Islet precursor cell (in vitro differentiated cells): ENCODE data around the gene ASXL2.
"Not testable (repeated sequence)": the region's sequence is repeated elsewhere in the genome, so short reads cannot be mapped to it uniquely, and the experiment has no call there.

Experiments used
- DNase-seq: peaks from one replicate; pipeline ENCODE4 v3.0.0-alpha.2; 2018

The ASXL2 gene

DNA sequence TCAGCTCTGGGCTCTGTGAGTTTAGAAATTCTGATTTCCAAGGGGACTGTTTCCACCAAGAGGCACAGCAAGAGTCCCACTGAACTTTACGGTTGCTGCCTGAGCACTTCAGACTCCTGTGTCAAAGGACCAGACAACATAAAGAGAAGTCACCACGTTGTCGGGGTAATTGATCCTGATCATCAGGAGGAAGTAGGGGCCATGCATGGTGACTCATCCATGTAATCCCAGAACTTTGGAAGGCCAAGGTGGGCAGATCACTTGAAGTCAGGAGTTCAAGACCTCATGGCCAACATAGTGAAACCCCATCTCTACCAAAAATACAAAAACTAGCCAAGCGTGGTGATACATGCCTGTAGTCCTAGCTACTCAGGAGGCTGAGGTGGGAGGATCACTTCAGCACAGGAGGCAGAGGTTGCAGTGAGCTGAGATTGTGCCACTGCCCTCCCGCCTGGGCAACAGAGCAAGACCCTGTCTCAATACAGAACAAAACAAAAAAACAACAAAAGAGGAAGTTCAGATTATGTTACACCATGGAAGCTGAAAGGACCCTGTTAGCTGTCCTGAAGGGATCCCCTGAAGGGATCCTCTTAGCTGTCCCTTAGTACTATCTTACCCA is 9.4 kb upstream of the ASXL2 start:
- DNase-seq = no peak

DNA sequence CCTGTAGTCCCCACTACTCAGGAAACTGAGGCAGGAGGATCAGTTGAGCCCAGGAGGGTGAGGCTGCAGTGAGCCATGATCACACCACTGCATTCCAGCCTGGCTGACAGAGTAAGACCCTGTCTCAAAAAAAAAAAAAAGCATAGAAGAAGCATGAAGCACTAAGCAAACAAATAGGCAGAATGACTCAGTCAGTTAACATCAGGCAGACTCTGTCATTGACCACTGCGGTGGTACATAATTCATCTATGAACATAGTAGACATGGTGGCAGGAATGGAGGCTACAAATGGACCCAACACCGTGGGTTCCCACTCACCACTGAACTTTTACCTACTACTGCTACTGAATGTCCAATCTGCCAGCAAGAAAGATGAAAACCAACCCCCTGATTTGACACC is 7.6 kb upstream of the ASXL2 start:
- DNase-seq = peak; percentile 27

DNA sequence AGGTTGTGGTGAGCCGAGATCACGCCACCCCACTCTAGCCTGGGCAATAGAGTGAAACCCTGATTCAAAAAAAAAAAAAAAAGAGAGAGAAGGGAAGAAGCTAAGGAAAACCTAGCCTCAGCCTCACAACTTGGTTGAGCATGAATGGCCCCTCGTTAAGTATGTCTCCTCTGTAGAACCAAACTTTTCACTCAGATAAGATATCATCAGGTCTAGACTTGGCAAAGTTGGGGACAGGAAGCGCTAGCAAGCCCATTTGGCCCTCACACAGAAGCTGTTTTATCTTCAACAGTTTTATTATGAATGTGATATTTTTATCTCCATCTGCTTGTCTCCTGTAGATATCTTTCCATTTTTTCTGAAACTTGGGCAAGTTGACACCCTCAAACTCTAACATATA is 3.5 kb upstream of the ASXL2 start:
- no peak for DNase-seq

DNA sequence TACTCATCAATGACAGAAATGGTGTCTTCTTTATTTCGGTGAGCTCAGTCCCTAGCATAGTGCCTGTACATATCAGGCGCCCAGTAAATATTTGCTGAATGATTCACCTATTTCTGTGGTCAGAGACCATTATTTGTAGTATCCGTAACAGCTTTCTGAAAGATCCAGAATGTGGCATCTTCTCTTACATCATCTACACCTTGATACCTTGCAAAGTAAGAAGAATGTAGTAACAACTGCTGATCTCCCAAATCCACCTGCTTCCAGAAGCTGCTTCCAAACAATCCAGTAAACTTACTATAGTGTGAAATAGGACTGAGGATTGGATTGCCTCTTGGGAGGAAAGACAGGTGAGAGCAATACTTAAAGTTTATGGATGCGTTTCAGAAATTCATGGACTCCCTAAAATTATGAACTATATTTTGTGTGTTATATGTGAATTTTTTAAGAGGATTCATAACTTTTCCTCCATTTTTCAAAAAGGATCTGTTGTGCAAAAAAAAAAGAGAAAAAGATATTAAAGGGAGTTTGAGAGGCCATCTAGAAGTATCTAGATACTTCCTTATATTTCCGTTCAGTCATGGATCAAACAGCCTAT is 945 bp upstream of the ASXL2 start:
- no peak for DNase-seq

DNA sequence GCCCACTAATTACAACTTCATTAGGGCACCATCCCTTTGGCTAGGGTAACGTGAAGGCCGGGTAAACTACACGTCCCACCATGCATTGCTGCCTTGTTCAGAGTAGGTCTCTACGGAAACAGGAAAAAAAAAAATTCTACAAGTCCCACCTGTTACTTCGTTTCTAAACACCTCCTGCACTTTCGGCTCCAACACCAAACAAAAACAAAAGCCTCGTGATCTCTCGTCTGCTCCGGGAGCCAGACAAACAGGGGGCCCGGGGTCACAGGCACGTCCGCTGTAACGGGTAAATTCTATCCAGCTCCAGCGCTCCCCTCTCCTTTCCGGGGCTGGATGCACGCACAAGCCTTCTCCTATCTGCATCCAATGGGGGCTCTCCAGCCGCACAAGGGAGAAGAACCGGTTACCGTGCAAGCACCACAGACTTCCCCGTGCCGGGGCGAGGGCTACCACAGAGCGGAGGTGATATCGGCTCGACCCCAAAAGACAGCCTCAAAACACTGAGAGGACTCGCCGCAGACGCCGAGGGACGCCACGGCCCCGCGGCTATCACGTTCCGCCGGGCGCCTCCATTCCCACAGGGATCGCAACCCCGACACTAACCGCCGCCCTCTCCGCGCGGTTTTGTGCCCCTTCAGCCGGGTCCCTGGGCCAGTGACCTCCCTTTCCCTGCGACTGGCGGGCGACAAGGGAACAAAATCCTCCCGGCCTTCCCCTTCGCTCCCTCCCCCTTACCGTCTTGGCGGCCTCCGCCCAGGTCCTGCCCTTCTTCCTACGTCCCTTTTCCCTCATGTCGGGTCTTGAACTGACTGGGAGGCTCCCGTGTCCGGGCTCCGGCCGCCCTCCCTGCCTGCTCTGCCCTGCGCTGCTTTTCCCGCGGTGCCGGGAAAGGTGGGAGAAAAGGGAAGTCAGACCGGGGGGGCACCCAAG is 591 bp downstream of the ASXL2 start:
- peak; percentile 82 for DNase-seq

DNA sequence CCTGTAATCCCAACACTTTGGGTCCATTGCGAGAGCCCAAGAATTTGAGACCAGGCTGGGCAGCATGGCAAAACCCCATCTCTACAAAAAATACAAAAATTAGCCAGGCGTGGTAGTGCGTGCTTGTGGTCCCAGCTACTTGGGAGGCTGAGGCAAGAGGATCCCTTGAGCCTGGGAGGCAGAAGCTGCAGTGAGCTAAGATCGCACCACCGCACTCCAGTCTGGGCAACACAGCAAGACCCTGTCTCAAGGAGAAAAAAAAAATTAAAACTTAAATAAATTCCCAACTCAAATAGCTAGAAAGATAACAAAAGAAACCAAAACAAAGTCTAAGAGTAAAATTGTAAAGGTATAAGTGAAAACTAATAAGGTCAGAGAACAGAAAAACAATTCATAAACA is 6.2 kb downstream of the ASXL2 start:
- no peak for DNase-seq

DNA sequence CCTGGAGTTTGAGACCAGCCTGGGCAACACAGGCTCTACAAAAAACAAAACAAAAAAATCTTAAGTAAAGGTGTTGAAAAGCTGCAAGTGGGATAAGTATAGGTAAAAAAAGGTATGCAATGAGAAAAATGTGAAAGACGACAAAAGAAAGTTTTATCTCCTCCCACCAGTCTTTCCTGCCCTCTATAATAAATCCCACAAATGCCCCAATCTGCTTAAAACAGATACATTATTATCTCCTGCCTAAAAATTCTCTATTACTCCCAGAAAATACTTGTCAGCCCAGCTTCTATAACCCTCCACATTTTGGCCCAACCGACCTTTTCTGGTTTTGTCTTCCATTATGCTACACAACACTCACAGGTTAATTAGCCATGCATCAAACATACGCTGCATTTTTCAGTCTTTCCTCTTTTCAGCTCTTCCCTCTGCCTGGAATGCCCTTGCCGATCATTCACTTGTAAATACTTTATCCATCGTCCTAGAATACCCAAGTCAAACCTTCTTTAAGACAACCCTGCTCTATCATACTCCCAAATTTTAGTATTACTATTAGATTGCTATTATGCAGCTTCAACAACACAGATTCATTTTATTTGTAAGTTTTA is 10.8 kb downstream of the ASXL2 start:
- no peak for DNase-seq

DNA sequence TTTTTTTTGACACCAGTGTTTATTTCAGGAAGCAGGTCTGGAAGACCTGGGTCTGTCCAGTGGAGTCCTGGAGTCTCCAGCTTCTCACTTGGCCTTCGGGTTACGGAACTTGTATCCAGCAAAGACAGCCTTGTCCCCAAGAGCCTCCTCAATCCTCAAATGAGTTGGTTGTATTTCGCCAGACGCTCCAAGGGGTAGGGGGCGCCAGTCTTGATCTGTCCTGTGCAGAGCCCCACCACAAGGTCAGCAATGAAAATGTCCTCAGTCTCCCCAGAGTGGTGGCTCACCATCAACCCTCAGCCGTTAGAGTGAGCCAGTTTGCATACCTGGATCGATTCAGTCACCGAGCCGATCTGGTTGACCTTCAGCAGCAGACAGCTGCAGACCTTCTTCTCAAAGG is 21.9 kb downstream of the ASXL2 start:
- peak; percentile 50 for DNase-seq

DNA sequence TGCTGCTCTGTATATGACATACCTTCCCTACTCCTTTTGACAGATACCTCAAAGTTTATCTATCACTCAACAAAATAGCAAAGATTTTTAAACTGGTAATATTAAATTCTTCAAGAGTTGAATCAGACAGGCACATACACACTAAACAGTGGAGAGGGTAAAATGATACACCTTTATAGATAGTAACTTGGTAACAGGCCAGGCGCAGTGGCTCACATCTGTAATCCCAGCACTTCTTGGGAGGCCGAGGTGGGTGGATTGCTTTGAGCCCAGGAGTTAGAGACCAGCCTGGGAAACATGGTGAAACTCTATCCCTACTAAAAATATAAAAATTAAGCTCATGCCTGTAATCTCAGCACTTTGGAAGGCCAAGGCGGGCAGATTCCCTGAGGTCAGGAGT is 23.2 kb downstream of the ASXL2 start:
- no peak for DNase-seq

DNA sequence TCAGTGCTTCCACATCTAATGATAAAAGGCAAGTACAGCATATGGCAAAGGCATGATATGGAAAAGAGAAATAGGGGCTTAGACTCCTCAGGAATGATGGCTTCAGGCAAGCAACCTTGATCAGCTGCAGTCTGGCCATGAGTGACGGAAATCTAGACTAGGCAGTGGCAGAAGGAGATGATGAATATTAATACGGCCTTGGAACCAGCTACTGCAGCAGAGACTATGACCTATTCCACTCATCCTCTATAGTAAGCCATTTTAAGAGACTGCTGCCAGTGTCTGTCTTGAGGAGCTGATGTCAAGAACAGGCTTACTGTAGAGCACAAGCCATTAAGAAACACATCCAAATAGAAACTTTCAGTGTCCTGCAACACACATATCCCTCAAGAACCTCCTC is 23.7 kb downstream of the ASXL2 start:
- DNase-seq = no peak

DNA sequence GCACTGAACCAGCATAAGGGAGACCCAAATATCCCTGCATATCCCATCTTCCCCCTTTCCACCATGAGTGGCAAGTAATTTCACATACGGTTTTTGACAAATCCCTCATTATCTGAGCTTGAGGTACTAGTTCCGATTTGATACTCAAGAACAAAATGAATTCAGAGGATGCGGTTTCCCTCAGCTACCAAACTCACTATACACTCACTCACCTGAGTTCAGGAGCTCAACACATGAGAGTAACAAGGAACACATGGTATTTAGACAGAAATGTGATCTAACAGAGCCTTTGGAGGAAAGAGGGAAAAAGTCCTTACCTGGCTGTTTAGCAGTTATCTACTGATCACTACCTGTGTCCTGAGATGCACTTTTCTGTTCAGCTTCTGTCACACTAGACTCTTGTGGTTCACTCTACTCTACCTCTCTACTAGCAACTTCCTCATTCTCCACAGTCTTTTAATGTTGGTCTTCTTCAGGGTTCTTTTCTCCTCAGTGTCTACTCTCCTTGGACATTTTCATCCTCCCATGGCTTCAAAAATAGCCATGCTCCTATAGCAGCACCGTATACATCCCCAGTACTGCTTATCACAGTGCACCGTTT is 25.1 kb downstream of the ASXL2 start:
- no peak for DNase-seq

DNA sequence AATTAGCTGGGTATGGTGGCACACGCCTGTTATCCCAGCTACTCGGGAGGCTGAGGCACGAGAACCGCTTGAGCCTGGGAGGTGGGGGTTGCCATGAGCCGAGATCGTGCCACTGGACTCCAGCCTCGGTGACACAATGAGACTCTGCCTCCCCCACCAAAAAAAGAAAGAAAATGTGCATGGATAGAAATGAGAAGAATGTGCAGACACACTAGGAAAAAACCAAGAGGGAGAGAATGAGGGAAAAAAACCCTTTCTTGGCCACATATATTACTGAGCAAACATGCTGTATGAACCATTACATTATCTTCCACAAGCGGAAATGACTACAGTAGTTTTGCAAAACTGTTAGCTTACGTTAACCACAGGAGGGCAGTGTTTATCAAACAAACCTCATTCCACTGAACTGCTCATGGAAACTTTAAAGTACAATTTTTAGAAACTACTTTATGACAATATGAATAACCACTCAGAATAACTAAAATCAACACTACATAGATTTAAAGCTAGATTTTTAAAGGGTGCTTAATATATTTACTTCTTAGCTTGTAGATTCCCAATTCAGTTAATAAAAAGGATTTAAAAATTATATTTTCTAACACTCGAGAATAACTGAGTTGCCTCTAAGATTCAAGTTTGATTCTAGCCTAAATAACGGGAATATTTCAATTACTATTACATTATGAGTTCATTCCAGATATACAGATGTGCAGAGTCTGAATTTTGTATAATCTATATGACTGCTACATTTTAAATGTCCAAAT is 26.4 kb downstream of the ASXL2 start:
- no peak for DNase-seq

DNA sequence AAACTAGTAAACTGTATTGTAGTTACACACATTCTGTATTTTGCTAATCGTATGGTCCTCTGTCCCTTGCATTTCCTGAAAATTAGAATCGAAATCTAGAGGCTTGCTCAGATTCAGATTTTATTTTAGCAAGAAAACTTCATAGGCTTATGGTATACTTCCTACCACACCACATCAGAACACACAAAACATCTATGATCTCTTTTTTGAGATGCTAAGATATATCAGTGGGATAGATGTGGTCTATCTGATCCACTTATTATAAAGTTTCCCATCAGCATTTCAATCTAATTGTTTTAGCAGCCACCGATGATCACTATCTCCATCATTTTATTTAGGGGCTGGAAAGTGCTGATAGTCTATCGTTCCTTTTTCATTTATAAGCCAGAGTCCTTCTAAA is 27.9 kb downstream of the ASXL2 start:
- not testable (repeated sequence) for DNase-seq

DNA sequence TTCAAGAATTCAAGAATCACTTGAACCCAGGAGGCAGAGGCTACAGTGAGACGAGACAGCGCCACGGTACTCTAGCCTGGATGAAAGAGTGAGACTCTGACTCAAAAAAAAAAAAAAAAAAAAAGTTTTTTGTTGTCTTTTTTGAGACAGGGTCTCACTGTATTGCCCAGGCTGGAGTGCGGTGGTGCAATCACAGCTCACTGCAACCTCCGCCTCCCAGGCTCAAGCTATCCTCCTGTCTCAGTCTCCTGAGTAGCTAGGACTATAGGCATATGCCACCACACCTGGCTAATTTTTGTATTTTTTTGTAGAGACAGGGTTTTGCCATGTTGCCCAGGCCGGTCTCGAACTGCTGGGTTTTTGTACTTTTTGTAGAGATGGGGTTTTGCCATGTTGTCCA is 28.9 kb downstream of the ASXL2 start:
- not testable (repeated sequence) for DNase-seq

DNA sequence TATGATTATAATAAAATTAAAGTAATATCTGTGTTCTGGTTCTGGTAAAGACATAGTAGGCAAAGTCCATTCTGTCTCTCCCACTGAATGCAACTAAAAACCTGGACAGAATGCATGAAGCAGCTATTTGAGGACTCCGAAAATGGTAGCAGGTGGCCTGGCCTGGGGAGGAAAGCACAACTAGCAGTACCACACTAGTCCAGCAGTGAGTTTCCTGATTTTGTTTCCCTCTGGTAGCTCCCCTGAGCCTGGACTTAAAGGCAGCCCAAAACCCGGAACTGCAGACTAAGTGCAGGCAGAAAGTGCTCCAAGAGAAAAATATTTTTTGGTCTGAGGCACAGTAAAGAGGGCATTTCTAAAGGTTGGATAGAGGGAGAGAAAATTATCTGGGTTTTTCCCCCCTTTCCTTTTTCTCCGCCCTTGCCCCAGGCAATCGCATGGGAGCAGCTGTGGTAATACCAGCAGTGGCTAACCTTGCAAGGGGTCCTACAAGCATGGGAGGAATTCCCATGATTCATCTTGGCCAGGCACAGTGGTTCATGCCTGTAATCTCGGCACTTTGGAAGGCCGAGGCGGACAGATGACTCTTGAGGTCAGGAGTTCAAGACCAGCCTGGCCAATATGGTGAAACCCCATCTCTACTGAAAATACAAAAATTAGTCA is 32.3 kb downstream of the ASXL2 start:
- peak; percentile 56 for DNase-seq

DNA sequence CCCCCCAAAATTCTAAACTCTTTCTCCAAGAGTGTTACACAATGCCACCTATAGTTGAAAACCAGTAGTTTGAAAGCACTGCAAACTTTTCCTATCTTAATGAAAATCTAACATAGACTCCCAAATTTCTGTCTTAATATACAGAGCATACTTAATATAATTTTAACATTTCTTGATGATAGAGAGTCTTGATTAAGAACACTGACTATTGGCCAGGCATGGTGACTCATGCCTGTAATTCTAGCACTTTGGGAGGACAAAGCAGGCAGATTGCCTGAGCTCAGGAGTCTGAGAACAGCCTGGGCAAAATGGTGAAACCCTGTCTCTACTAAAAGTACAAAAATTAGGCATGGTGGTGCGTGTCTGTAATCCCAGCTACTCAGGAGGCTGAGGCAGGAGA is 34.2 kb downstream of the ASXL2 start:
- no peak for DNase-seq

DNA sequence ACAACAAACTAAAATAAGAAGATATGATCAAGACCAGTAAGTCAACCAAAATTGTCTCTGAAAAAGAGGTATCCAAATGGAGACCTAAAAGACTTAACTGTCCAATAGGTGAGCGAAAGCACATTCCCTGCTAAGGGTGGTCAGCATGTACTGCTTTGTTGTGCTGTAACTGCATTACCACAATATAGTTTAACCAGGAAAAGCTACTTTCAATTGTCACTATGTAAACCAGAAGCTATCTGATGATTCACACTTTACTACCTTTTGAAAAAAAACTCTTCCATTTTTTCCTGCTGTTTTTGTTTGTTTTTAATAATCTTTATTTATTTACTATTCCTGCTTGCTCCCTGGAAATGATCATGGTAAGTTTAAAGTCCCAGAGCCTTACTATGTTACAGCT is 36.1 kb downstream of the ASXL2 start:
- DNase-seq = no peak

DNA sequence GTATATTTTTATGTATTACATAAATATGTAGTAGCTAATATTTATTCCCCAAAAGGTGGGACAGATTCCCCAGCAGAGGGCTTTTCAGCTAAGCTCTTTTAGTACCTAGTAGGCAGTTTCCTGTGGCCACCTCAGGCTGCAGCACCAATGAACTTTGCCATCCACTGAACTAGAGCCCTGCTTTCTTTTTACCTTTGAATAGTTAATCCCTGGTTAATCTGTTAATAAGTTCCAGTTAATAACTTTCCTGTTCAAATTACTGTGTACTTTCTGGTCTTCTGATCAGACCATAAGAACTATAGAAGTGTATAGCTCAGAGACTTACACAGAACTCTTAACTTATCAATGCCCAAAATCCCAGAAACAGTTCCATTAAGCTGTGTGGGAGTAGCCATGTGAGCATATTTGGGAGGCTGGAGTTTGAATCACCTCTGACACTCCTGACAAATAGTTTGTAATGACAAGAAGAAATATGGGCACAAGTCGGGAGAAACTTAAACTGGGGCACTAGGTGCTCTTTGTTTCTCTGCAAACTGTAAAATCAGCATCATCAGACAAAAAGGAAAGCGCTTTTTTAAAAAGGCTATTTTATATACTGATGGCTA is 40.0 kb downstream of the ASXL2 start:
- no peak for DNase-seq

DNA sequence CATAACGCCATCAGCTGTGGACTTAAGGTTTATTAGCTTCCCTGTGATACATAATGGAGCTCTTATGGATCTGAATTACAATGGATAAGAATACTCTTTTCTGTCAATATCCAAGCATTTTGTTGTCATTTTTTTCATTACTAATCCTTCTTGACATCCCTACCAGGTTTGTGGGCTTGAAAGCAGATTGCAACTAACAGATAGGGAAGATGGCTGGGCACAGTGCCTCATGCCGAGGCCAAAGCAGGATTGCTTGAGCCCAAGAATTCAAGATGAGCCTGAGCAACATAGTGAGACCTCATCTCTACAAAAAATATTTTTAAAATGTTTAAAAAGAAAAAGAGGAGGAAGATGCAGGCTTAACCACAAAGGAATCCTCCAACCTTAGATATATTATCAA is 42.4 kb downstream of the ASXL2 start:
- no peak for DNase-seq

DNA sequence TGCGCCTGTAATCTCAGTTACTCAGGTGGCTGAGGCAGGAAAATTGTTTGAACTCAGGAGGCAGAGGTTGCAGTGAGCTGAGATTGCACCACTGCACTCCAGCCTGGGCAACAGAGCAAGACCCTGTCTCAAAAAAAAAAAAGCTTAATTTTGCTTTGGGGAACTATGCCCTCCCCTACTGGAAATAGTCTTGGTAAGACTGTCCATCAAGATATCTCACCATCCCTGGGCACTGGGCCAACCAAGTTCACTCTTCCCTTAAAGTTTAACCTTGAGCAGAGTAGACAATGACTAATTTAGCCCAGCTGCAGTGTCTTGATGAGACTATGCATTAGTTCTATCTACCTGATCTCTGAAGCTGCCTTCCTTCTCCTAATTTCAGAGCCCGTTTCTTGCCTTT is 44.7 kb downstream of the ASXL2 start:
- DNase-seq = no peak

DNA sequence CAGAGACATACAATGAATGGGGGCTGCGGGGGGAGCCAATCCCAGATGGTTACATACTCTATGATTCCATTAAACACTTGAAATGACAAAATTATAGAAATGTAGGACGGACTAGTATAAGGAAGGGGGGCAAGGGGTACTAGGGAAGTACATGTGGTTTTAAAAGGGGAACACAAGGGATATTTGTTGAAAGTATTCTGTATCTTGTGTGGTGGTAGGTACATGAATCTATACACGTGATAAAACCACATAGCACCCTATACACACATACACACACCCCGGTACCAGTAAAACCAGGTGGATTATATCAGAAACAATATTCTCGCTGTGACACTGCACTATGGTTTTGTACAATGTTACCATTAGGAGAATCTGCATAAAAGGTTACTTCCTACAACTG is 45.4 kb downstream of the ASXL2 start:
- no peak for DNase-seq
